GM12892 (cell line): ENCODE results near the gene ABHD4.

Source experiments
- DNase-seq: peaks from one replicate; pipeline ENCODE4 v3.0.0; 2011; ENCODE audit not compliant: insufficient read length
- FAIRE-seq: peaks from 2 replicates; lab custom pipeline; 2011; peaks lifted over from hg19 to GRCh38; lab: Jason Lieb, UNC
- POLR2A ChIP-seq: IDR thresholded peaks from 2 replicates; pipeline ENCODE4 v1.6.1; 2011; ENCODE audit warnings: low read depth, low read length, control low read depth
- POLR2AphosphoS5 ChIP-seq: IDR thresholded peaks from 2 replicates; pipeline ENCODE4 v1.6.1; 2011; ENCODE audit warnings: low read depth, low read length, control low read depth
- TAF1 ChIP-seq: IDR thresholded peaks from 2 replicates; pipeline ENCODE4 v1.6.1; 2011; ENCODE audit warnings: low read depth, mild to moderate bottlenecking, control low read depth, low read length, borderline replicate concordance

The ABHD4 gene

GRCh38 chr14:22648506-22648905 is 50.4 kb downstream of the ABHD4 start:
- no peak for TF ChIP-seq TAF1
- TF ChIP-seq POLR2AphosphoS5: no peak
- TF ChIP-seq POLR2A: no peak
- no peak for FAIRE-seq
- DNase-seq: no peak

- no peak for TF ChIP-seq TAF1
- no peak for TF ChIP-seq POLR2AphosphoS5
- TF ChIP-seq POLR2A: no peak
- DNase-seq (no peak), FAIRE-seq (no peak)
Measured at GRCh38 chr14:22650046-22650739, 52.1 kb downstream of the ABHD4 start.

- TF ChIP-seq POLR2AphosphoS5 (peak; percentile 98), POLR2A (peak; percentile 99), TAF1 (no peak)
- DNase-seq (no peak), FAIRE-seq (no peak)
Measured at GRCh38 chr14:22650960-22651521, 52.9 kb downstream of the ABHD4 start.

- TF ChIP-seq POLR2AphosphoS5 (no peak), TAF1 (no peak), POLR2A (no peak)
- FAIRE-seq (no peak), DNase-seq (no peak)
Measured at GRCh38 chr14:22651586-22651985, 53.5 kb downstream of the ABHD4 start.

GRCh38 chr14:22653012-22653621 is 55.0 kb downstream of the ABHD4 start:
- no peak for TF ChIP-seq TAF1
- TF ChIP-seq POLR2AphosphoS5: no peak
- TF ChIP-seq POLR2A: no peak

GRCh38 chr14:22656226-22656625 is 58.1 kb downstream of the ABHD4 start:
- TF ChIP-seq POLR2A: no peak
- no peak for TF ChIP-seq POLR2AphosphoS5
- TF ChIP-seq TAF1: no peak
- FAIRE-seq: no peak
- DNase-seq: no peak

More at GRCh38 chr14:22653012-22653621, 55.0 kb downstream of the ABHD4 start:
- DNase-seq (no peak), FAIRE-seq (no peak)

GRCh38 chr14:22656945-22657731 is 59.0 kb downstream of the ABHD4 start:
- no peak for FAIRE-seq
- TF ChIP-seq POLR2A: no peak
- DNase-seq: no peak

GRCh38 chr14:22657861-22658260 is 59.8 kb downstream of the ABHD4 start:
- TF ChIP-seq TAF1: no peak
- TF ChIP-seq POLR2AphosphoS5: no peak
- TF ChIP-seq POLR2A: no peak
- FAIRE-seq (no peak), DNase-seq (no peak)

GRCh38 chr14:22658946-22659345 is 60.8 kb downstream of the ABHD4 start:
- DNase-seq (no peak), FAIRE-seq (no peak)
- TF ChIP-seq POLR2A (no peak), POLR2AphosphoS5 (no peak), TAF1 (no peak)

GRCh38 chr14:22660654-22661053 is 62.6 kb downstream of the ABHD4 start:
- TF ChIP-seq POLR2A (no peak), TAF1 (no peak), POLR2AphosphoS5 (no peak)

More at GRCh38 chr14:22660654-22661053, 62.6 kb downstream of the ABHD4 start:
- DNase-seq (no peak), FAIRE-seq (no peak)
